Pancreas (tissue), 10 donors: ENCODE results near the gene TMEM151B. TPM values are rescaled to one million over a fixed set of nuclear protein-coding genes. Genes with fewer than 3 reads are reported as not detected.

Source experiments
- ATAC-seq, 4 donors: fragments of 200-7000 bp; cut with Tn5 transposase; one replicate each; pipeline versions ENCODE4 v1.8.0 to v1.9.1; 2020; ENCODE audit warnings: mild to moderate bottlenecking in 4 of 4, moderate library complexity in 4 of 4
- DNase-seq, 6 donors: peaks; one replicate each; pipeline ENCODE4 v3.0.0-alpha.2; 2020
- FAIRE-seq: peaks from 2 replicates; lab custom pipeline; 2012; peaks lifted over from hg19 to GRCh38; lab: Jason Lieb, UNC
- H3K27ac ChIP-seq, 4 donors: fragments of 200-600 bp; sonication (generic); 1 replicate in 3 of 4; 2 replicates in 1 of 4; pipeline versions ENCODE4 v1.5.0 to v1.8.0; 2020
- H3K27me3 ChIP-seq, 4 donors: fragments of 200-600 bp; one replicate each; pipeline ENCODE4 v1.8.0; 2021
- H3K36me3 ChIP-seq, 3 donors: fragments of 200-600 bp; sonication (generic) in 1 of 3; one replicate each; pipeline versions ENCODE4 v1.5.0 to v1.8.0; 2020 to 2021
- H3K4me1 ChIP-seq, 3 donors: fragments of 200-600 bp; one replicate each; pipeline ENCODE4 v1.8.0; 2021
- H3K4me3 ChIP-seq, 4 donors: fragments of 200-600 bp; sonication (generic) in 2 of 4; one replicate each; pipeline versions ENCODE4 v1.5.0 to v1.8.0; 2020 to 2021
- H3K9me3 ChIP-seq, 4 donors: fragments of 200-600 bp; one replicate each; pipeline ENCODE4 v1.8.0; 2021
- WGBS, 2 donors: extraction: QIAGEN DNeasy Blood & Tissue Kit; methylation state at CpG; one replicate each; pipeline ENCODE4 v1.1.7; 2013; 5-methylcytosine and 5-hydroxymethylcytosine counted together
- intact Hi-C, 3 donors: fragments of 100-400 bp; cut with DNase I; formaldehyde crosslinking; loops; one replicate each; pipeline versions ENCODE4 v1.11.1 to v1.14.2; 2022
- polyA plus RNA-seq, 2 donors: library from polyadenylated mRNA; stranded (reverse); fragments of 200-250 nt; gene quantifications; one replicate each; pipeline ENCODE4 v1.2.3, GENCODE V29; 2013
- total RNA-seq, 6 donors: library from RNA; stranded (reverse); fragmentation: NEBNext Ultra II Directional in 4 of 6; extraction: Animal tissue kit (Norgen Biotek cat#: 25700) in 4 of 6; gene quantifications; one replicate each; pipeline versions ENCODE4 v1.2.1 to v1.2.4, GENCODE V29; 2021 to 2023
- TF ChIP-seq, protein P1 (sequence below), 4 donors: fragments of 200-600 bp; sonication (generic) in 3 of 4; IDR thresholded peaks; one replicate each; pipeline versions ENCODE4 v1.5.0 to v1.8.0; 2021; ENCODE audit warnings: antibody characterized with exemption in 4 of 4
- donor health status: healthy with polysubstance abuse.
- donor health status: DM: no; HTN: no; CAD: no; lungs with moderate emphysema.
- donor health status: DM: no; HTN: no; CAD: no.
- donor health status: control.
- donor health status: control.
- donor health status: Bipolar disorder and iron deficiency.
- donor health status: DM: yes; HTN: yes; CAD: no.
- donor health status: DM: no; HTN: no; CAD: no.
- donor health status: DM: no; HTN: no; CAD: no.
- donor health status: DM: yes; HTN: yes; CAD: no.

The TMEM151B gene
- total and polyA plus RNA-seq, 8 donors = 0.06 to 0.65 (median 0.12) TPM; not detected in 2

DNA sequence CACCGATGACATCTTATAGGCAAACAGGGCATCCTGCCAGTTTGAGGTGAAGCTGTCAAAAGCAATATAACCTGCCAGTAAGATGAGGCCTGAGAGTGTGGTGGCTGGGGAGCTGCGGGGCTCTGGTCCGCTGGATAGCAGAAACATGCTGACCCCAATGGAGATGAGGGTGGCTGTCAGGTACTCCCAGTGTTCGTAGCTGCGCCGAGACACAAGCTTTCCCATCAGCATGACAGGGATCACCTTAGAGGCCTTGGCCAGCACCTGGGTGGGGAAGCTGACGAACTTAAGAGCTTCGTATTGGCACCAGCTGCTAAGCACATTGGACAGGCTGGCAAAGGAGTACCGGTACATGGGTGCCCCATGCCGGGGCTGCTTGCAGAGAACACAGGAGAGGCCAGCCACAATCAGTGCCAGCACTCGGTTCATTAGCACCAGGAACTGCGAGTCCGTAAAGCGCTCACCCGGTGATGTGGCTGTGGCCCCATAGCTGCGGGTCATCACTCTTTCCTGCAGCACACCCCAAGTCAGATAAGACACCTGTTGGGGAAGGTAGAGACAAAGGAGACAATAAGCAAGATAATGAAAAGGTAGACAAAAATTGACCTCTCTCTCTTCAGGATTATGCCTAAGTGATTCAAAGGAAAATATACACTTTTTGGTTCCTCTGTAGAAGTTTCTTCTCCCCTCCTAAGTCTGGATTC, 15.0 kb upstream of the TMEM151B start:
- ATAC-seq (no peak), DNase-seq (peak in 1 of 6 donors; percentile 75), FAIRE-seq (no peak)
- Histone ChIP-seq H3K27ac (peak overlapping the region in 1 of 4 donors; percentile 96), H3K9me3 (no peaks in the 10 kb centered on the region), H3K4me3 (no peak overlapping the region), H3K36me3 (peaks cover 7 to 48% (median 38%) of the 10 kb centered on the region in 3 donors), H3K4me1 (peaks cover 0 to 23% (median 0%) of the 10 kb centered on the region in 3 donors), H3K27me3 (no peaks in the 10 kb centered on the region)
- whole genome bisulfite sequencing, 2 donors = 49 to 51% methylated on average over 16 of the region's 16 CpGs
- TF ChIP-seq, protein P1, sequence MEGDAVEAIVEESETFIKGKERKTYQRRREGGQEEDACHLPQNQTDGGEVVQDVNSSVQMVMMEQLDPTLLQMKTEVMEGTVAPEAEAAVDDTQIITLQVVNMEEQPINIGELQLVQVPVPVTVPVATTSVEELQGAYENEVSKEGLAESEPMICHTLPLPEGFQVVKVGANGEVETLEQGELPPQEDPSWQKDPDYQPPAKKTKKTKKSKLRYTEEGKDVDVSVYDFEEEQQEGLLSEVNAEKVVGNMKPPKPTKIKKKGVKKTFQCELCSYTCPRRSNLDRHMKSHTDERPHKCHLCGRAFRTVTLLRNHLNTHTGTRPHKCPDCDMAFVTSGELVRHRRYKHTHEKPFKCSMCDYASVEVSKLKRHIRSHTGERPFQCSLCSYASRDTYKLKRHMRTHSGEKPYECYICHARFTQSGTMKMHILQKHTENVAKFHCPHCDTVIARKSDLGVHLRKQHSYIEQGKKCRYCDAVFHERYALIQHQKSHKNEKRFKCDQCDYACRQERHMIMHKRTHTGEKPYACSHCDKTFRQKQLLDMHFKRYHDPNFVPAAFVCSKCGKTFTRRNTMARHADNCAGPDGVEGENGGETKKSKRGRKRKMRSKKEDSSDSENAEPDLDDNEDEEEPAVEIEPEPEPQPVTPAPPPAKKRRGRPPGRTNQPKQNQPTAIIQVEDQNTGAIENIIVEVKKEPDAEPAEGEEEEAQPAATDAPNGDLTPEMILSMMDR (IDR thresholded peaks at IDR 0.05) = no peak
- intact Hi-C loops = no loop called here

- H3K9me3 ChIP-seq = no peaks in the 10 kb centered on the region
- no peaks in the 10 kb centered on the region for H3K27me3 ChIP-seq
- H3K27ac ChIP-seq = peak overlapping the region; percentile 81 to 96 (median 90)
- peaks cover 6 to 39% (median 29%) of the 10 kb centered on the region in 3 donors for H3K36me3 ChIP-seq
- 14 to 19% methylated on average over 15 of the region's 15 CpGs for WGBS, 2 donors
- DNase-seq (peak in 2 of 6 donors; percentile 49 to 71), ATAC-seq (peak; percentile 13 to 22 (median 20)), FAIRE-seq (no peak)
- TF ChIP-seq, protein P1 (IDR thresholded peaks at IDR 0.05) = no peak
- H3K4me1 ChIP-seq = peaks cover 0 to 19% (median 0%) of the 10 kb centered on the region in 3 donors
- intact Hi-C loops = no loop called here
- H3K4me3 ChIP-seq = peak overlapping the region; percentile 79 to 98 (median 94)
Observed at GRCh38 chr6:44255871-44256774, 14.1 kb upstream of the TMEM151B start.

- no peaks in the 10 kb centered on the region for H3K27me3 ChIP-seq
- no peak for FAIRE-seq
- no peak for DNase-seq
- peaks cover under 1 to 33% (median 24%) of the 10 kb centered on the region in 3 donors for H3K36me3 ChIP-seq
- H3K4me1 ChIP-seq = peaks cover 0 to 19% (median 0%) of the 10 kb centered on the region in 3 donors
- TF ChIP-seq, protein P1 (IDR thresholded peaks at IDR 0.05) = no peak
- no peak for ATAC-seq
- peak overlapping the region; percentile 81 to 96 (median 90) for H3K27ac ChIP-seq
- peak overlapping the region; percentile 79 to 98 (median 94) for H3K4me3 ChIP-seq
- H3K9me3 ChIP-seq = no peaks in the 10 kb centered on the region
- intact Hi-C loops = no loop called here
- 1 to 2% methylated on average over 8 to 12 of the region's 12 CpGs for WGBS, 2 donors
Observed at GRCh38 chr6:44256775-44257024, 13.6 kb upstream of the TMEM151B start.

DNA sequence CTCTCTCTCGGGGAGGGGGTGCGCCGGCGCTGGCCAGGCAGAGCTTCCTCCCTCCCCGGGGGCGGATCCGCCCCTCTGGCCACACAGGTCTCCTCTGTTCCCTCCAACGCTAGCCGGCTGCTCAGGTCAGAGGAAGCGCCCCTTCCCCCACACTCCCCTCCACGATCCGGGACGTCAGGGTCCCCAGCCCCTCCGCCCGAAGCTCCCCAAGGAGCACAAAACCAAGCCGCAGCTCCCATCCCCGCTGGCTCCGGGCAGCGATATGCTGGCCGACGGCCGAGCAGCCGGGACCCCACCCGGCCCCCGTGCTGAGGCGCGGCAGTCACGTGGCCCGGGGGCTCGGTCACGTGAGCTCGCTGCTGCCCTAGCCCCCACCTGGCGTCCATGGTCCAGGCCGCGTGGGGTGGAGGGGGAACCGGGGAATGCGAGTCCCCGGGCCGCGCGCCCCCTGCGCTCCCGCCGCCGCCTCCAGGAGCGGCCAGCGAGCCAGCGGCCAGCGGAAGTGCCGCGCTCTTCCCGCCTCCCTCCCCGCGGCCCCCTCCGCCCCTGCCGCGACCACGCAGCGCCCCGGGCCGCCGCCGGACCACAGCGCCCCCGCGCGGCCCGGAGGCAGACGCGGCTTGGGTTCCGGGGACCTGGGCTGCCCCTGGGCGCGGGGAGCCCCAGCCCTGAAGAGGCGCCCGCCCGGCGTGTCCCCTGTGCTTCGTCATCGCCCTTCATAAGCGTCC, 13.1 kb upstream of the TMEM151B start, which contains the start of gene SLC35B2:
TSS of gene SLC35B2 (minus strand) at position 504 of the 728 bp plus-strand sequence. CDS start at position 386, 118 bp downstream.
- WGBS, 2 donors = 0 to 1% methylated on average over 58 to 80 of the region's 80 CpGs
- H3K27ac ChIP-seq = peak within 1 kb of the TSS; percentile 81 to 96 (median 90)
- peaks cover 0 to 15% (median 0%) of the 10 kb centered on the region in 3 donors for H3K4me1 ChIP-seq
- peaks cover 0 to 28% (median 20%) of the 10 kb centered on the region in 3 donors for H3K36me3 ChIP-seq
- H3K27me3 ChIP-seq = no peaks in the 10 kb centered on the region
- ATAC-seq = peak; percentile 77 to 85 (median 80)
- DNase-seq = peak; percentile 69 to 88 (median 76)
- no peaks in the 10 kb centered on the region for H3K9me3 ChIP-seq
- no peak for FAIRE-seq
- peak within 1 kb of the TSS; percentile 79 to 98 (median 94) for H3K4me3 ChIP-seq
- intact Hi-C loops = no loop called here
- TF ChIP-seq, protein P1 (IDR thresholded peaks at IDR 0.05) = peak; percentile 52 to 76 (median 66)
